NCI-H2029 treated with DMSO at 0.1 percent for 48 hours (cell line): Measurements from ENCODE around the gene PRKG1.
"Not testable (repeated sequence)": the region's sequence is repeated elsewhere in the genome, so short reads cannot be mapped to it uniquely, and the experiment has no call there.

ENCODE experiments used
- DNase-seq: peaks from one replicate; lab custom pipeline; 2025; lab: John Stamatoyannopoulos, UW

Gene PRKG1

GRCh38 chr10:51700228-51700817, 626.0 kb downstream of the PRKG1 start:
- DNase-seq, result no peak

- no peak for DNase-seq
These were observed 631.5 kb downstream of the PRKG1 start for GRCh38 chr10:51705774-51706173.

GRCh38 chr10:51706225-51706624, 631.9 kb downstream of the PRKG1 start:
- no peak for DNase-seq

GRCh38 chr10:51707392-51707791, 633.1 kb downstream of the PRKG1 start:
- no peak for DNase-seq

- DNase-seq, result no peak
These were observed 633.6 kb downstream of the PRKG1 start for GRCh38 chr10:51707821-51708424.

GRCh38 chr10:51708609-51709008, 634.3 kb downstream of the PRKG1 start:
- no peak for DNase-seq

GRCh38 chr10:51709324-51709972, 635.2 kb downstream of the PRKG1 start:
- DNase-seq, result no peak

GRCh38 chr10:51711519-51711891, 637.2 kb downstream of the PRKG1 start:
- DNase-seq, result no peak

- no peak for DNase-seq
These were observed 642.7 kb downstream of the PRKG1 start for GRCh38 chr10:51716981-51717380.

- no peak for DNase-seq
These were observed 644.6 kb downstream of the PRKG1 start for GRCh38 chr10:51718804-51719291.

GRCh38 chr10:51724038-51724437, 649.8 kb downstream of the PRKG1 start:
- DNase-seq, result no peak

- DNase-seq, result no peak
These were observed 655.7 kb downstream of the PRKG1 start for GRCh38 chr10:51729822-51730555.

- DNase-seq, result no peak
These were observed 658.8 kb downstream of the PRKG1 start for GRCh38 chr10:51733057-51733456.

- DNase-seq, result no peak
These were observed 668.9 kb downstream of the PRKG1 start for GRCh38 chr10:51743146-51743545.

GRCh38 chr10:51744235-51745000, 670.1 kb downstream of the PRKG1 start:
- DNase-seq, result no peak

- no peak for DNase-seq
These were observed 671.1 kb downstream of the PRKG1 start for GRCh38 chr10:51745397-51745796.

- no peak for DNase-seq
These were observed 672.9 kb downstream of the PRKG1 start for GRCh38 chr10:51747216-51747615.

GRCh38 chr10:51748959-51749358, 674.7 kb downstream of the PRKG1 start:
- no peak for DNase-seq

GRCh38 chr10:51758366-51758765, 684.1 kb downstream of the PRKG1 start:
- no peak for DNase-seq

- DNase-seq, result not testable (repeated sequence)
These were observed 684.6 kb downstream of the PRKG1 start for GRCh38 chr10:51758838-51759237.

- no peak for DNase-seq
These were observed 685.7 kb downstream of the PRKG1 start for GRCh38 chr10:51759896-51760534.
